Left cardiac atrium (tissue), 2 donors: ENCODE measurements around the gene GTF3C6. TPM values are rescaled to one million over a fixed set of nuclear protein-coding genes. Genes with fewer than 3 reads are reported as not detected.

ENCODE experiments used
- total RNA-seq, 2 donors: library from RNA; stranded (reverse); fragmentation: NEBNext Ultra II Directional; extraction: Animal tissue kit (Norgen Biotek cat#: 25700); gene quantifications; one replicate each; pipeline ENCODE4 v1.2.1, GENCODE V29; 2021
- donor health status: DM: no; HTN: yes; CAD: no; lungs with severe emphysema.
- donor health status: DM: yes; HTN: yes; CAD: no.

Gene GTF3C6
- total RNA-seq, 2 donors from 2014 or later: 80.5 to 86.5 TPM

Other genes with a start within 250 kb of the GTF3C6 start
- gene CDK19, start 143.2 kb upstream of the GTF3C6 start, total RNA-seq: 1 to 10 TPM; 7.4 to 9.6 TPM
- gene AMD1, start 83.9 kb upstream of the GTF3C6 start, total RNA-seq: 10 to 100 TPM; 38.6 to 62.4 TPM
- 10 to 100 TPM; 24.2 to 29.1 TPM for gene RPF2, start 23.3 kb downstream of the GTF3C6 start, total RNA-seq
- 1 to 10 TPM; 4.8 to 9.5 TPM for gene SLC16A10, start 128.8 kb downstream of the GTF3C6 start, total RNA-seq